Measurements from ENCODE around the gene CELF3. TPM values are rescaled to one million over a fixed set of nuclear protein-coding genes. Genes with fewer than 3 reads are reported as not detected.

The CELF3 gene
- total and polyA plus RNA-seq, 9 of the 15 experiments (the other 6 are each of a cell fraction or from before 2014, with no cell fraction given): not detected

DNA sequence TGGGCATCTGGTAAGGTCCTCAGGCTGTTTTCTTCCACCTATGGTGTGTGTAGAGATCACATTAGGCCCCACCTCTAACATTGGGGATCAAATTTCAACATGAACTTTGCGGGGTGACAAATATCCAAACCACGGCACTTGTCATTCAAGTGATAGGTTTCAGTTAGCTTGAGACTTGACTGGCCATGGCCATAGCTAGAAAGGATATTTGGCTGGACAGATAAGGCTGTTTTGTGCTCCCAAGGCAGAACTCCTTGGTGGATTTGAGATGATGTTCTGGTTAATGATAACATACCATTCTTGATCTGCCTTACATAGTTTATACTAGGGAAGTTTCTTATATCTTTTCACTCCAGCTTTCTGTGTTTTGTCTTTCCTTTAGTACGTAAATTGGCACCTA, 48.5 kb downstream of the CELF3 start (continued):
- TF ChIP-seq ZMIZ1 (IDR thresholded peaks at IDR 0.05; ENCODE audit: low read depth in 2 of 2, low read length in 2 of 2) (no peak), CBFA2T2 (conservative IDR thresholded peaks at IDR 0.05) (peak; percentile 25; the same call in 1 of the 2 replicates), BRD9 (IDR thresholded peaks at IDR 0.05; ENCODE audit: low read depth, partially characterized antibody) (no peak), CBFA2T3 (IDR thresholded peaks at IDR 0.05) (peak; percentile 70), ZNF778 (CRISPR knock-in tag; IDR thresholded peaks at IDR 0.05) (no peak), TCF3 (CRISPR knock-in tag; IDR thresholded peaks at IDR 0.05) (peak; percentile 70), ARID1B (IDR thresholded peaks at IDR 0.05) (peak; percentile 27; the same call in 1 of the 2 replicates), ZBED1 (IDR thresholded peaks at IDR 0.05) (no peak), ZFPM2 (CRISPR knock-in tag; IDR thresholded peaks at IDR 0.05) (no peak), ARID3A (IDR thresholded peaks at IDR 0.05; ENCODE audit: borderline replicate concordance, low read depth, low read length) (0 out of 2 replicates have a peak, but pooled peaks have one; percentile 15), MXI1 (IDR thresholded peaks at IDR 0.05; ENCODE audit: low read depth, low read length) (no peak), NCOR1 (IDR thresholded peaks at IDR 0.05) (peak; percentile 34; the same call in 1 of the 2 replicates), ETV6 (IDR thresholded peaks at IDR 0.05; ENCODE audit: borderline replicate concordance in 1 of 2, low read depth in 2 of 2, low read length in 1 of 2) (no peak), ETV6 (CRISPR knock-in tag; IDR thresholded peaks at IDR 0.05; ENCODE audit: borderline replicate concordance) (no peak), RBM22 (IDR thresholded peaks at IDR 0.05; ENCODE audit: low read depth, low read length, poor library complexity, severe bottlenecking) (no peak), MEIS2 (IDR thresholded peaks at IDR 0.05; ENCODE audit: partially characterized antibody) (peak; percentile 40)
- TF ChIP-seq, protein P1, sequence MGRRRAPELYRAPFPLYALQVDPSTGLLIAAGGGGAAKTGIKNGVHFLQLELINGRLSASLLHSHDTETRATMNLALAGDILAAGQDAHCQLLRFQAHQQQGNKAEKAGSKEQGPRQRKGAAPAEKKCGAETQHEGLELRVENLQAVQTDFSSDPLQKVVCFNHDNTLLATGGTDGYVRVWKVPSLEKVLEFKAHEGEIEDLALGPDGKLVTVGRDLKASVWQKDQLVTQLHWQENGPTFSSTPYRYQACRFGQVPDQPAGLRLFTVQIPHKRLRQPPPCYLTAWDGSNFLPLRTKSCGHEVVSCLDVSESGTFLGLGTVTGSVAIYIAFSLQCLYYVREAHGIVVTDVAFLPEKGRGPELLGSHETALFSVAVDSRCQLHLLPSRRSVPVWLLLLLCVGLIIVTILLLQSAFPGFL (CRISPR knock-in tag; IDR thresholded peaks at IDR 0.05): no peak
- TF ChIP-seq, protein P2, sequence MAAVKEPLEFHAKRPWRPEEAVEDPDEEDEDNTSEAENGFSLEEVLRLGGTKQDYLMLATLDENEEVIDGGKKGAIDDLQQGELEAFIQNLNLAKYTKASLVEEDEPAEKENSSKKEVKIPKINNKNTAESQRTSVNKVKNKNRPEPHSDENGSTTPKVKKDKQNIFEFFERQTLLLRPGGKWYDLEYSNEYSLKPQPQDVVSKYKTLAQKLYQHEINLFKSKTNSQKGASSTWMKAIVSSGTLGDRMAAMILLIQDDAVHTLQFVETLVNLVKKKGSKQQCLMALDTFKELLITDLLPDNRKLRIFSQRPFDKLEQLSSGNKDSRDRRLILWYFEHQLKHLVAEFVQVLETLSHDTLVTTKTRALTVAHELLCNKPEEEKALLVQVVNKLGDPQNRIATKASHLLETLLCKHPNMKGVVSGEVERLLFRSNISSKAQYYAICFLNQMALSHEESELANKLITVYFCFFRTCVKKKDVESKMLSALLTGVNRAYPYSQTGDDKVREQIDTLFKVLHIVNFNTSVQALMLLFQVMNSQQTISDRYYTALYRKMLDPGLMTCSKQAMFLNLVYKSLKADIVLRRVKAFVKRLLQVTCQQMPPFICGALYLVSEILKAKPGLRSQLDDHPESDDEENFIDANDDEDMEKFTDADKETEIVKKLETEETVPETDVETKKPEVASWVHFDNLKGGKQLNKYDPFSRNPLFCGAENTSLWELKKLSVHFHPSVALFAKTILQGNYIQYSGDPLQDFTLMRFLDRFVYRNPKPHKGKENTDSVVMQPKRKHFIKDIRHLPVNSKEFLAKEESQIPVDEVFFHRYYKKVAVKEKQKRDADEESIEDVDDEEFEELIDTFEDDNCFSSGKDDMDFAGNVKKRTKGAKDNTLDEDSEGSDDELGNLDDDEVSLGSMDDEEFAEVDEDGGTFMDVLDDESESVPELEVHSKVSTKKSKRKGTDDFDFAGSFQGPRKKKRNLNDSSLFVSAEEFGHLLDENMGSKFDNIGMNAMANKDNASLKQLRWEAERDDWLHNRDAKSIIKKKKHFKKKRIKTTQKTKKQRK (IDR thresholded peaks at IDR 0.05; ENCODE audit: borderline replicate concordance, low read depth, low read length): no peak
